ENCODE measurements around the gene CFAP92. TPM values are rescaled to one million over a fixed set of nuclear protein-coding genes. Genes with fewer than 3 reads are reported as not detected.

CFAP92 gene
- total RNA-seq, 2 donors from 2014 or later = 0.14 to 0.28 TPM

- intact Hi-C loops (cut with DNase I) = loop anchor here in 1 of 2 donors (1.0 kb wide), 1 partner anchor 226 kb away; no protein-coding TSS in a partner anchor
- DNase-seq (ENCODE audit: low spot score) = peak; percentile 31
Measured at GRCh38 chr3:129030611-129031010, 36.7 kb upstream of the CFAP92 start.

DNA sequence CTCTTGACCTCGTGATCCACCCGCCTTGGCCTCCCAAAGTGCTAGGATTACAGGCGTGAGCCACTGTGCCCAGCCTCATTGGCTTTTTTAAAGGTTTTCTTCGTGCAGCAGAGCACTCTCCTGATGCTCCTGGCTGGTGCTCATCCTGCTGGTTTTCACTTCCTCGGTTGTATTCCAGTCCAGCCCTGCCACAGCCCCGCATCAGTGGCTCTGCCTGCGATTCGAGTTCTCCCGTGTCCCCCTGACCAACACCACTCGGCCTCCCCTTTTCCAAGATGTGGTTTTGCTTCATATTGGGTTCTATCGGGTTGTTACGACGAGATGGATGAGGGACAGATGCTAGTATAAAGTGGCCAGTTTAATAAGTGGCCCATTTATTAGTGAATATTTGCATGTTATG, 35.0 kb upstream of the CFAP92 start:
- intact Hi-C loops (cut with DNase I) = no loop called here
- peak; percentile 50 for DNase-seq (ENCODE audit: low spot score)

DNA sequence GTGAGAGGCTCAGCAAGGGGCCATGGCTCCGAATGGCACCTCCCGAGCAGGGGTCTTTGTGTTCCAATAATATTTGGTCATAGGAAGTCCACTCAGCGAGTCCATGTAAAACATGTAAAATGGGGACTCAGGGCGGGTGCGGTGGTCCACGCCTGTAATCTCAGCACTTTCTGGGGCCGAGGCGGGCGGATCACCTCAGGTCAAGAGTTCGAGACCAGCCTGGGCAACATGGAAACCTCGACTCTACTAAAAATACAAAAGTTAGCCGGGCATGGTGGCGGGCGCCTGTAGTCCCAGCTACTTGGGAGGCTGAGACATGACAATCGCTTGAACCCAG, 33.6 kb upstream of the CFAP92 start:
- intact Hi-C loops (cut with DNase I) = no loop called here

DNA sequence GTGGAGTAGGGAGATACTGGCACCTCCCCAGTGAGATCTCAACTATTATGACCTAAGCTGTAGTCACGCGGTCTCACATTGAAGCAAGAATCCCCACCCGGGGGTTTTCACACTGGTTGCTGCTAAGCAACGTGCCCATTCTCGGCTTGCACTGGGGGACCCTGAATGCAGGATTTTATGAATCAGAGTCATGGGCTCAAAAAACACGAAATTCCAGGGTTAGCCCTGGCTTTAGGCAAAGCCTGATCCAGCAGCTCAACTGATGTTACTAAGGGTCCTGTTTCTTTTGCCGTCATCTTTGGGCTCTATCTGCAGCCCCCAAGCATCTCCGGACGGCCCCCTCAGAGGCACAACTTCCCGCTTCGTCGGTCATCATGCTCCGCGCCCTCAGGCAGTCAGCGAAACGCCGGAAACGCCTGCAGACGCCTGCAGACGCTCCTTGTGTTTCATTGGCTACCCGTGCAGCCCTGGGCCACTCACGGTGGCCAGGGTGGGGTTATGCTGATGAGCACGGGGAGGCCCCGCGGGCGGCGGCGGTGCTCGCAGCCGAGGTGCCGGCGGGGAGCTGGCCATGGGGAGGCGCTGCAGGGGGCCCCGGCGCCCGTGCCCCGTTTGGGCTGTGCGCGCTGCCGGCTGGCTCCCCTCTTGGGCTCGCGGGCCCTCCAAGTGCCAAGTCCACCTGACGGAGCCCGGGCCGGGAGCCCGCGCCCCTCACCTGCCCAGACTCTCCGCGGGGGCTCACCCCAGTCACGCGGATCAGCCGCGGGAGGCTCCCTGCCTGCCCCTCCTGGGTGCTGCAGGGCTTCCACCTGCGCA, 33.1 kb upstream of the CFAP92 start:
- intact Hi-C loops (cut with DNase I) = no loop called here
- DNase-seq (ENCODE audit: low spot score) = peak; percentile 95

More for the DNA sequence above, 33.6 kb upstream of the CFAP92 start:
- DNase-seq (ENCODE audit: low spot score) = no peak

GRCh38 chr3:129025691-129026435, 32.0 kb upstream of the CFAP92 start:
- peak; percentile 66 for DNase-seq (ENCODE audit: low spot score)
- intact Hi-C loops (cut with DNase I) = no loop called here

DNA sequence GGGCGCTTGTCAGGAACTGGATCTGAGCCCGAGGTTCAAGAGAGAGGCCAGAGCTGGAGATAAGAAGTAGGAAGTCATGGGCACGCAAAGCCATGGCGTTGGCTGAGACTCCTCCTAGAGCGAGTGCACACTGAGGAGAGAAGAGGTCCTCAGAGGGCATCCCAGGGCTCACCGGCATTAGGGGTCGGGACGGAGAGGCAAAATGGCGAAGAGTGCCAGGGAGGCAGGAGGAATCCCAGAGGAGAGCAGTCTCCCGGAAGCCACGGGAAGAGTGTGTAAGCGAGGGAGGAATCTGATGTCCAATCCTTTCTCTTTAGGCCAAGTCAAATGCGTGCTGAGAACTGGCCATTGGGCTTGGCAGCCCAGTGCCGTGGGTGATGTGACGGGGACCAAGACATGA, 31.2 kb upstream of the CFAP92 start:
- DNase-seq (ENCODE audit: low spot score) = peak; percentile 34

GRCh38 chr3:129023909-129024308, 30.0 kb upstream of the CFAP92 start:
- intact Hi-C loops (cut with DNase I) = no loop called here
- no peak for DNase-seq (ENCODE audit: low spot score)

More for the DNA sequence above, 31.2 kb upstream of the CFAP92 start:
- intact Hi-C loops (cut with DNase I) = no loop called here

GRCh38 chr3:129023008-129023358, 29.1 kb upstream of the CFAP92 start:
- intact Hi-C loops (cut with DNase I) = no loop called here
- DNase-seq (ENCODE audit: low spot score) = no peak

- DNase-seq (ENCODE audit: low spot score) = peak; percentile 87
Measured at GRCh38 chr3:129022114-129023007, 28.5 kb upstream of the CFAP92 start.

GRCh38 chr3:129021140-129021551, 27.3 kb upstream of the CFAP92 start:
- peak; percentile 68 for DNase-seq (ENCODE audit: low spot score)
- intact Hi-C loops (cut with DNase I) = no loop called here

More at GRCh38 chr3:129022114-129023007, 28.5 kb upstream of the CFAP92 start:
- intact Hi-C loops (cut with DNase I) = no loop called here

DNA sequence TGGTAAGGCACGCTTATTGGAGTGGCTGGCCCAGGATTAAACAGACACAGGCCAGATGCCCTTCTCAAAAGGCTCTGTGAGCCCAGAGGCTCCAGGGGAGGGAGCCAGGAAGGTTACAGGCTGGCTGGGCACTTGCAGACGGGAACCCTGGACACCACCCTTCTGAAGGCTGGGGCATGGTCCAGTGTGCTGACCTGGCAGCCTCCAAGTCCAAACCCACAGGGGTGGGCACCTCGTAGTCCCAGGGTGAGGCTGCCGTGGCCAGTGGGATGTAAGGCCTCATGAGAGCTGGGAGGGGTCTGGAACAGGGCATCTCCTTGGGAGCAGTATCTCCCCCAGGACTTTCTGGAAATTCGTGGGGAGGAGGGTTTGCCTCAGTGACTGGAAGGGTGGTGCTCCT, 26.8 kb upstream of the CFAP92 start:
- DNase-seq (ENCODE audit: low spot score) = peak; percentile 73
- intact Hi-C loops (cut with DNase I) = no loop called here

GRCh38 chr3:129019266-129019665, 25.4 kb upstream of the CFAP92 start:
- intact Hi-C loops (cut with DNase I) = no loop called here
- no peak for DNase-seq (ENCODE audit: low spot score)

- intact Hi-C loops (cut with DNase I) = no loop called here
- peak; percentile 36 for DNase-seq (ENCODE audit: low spot score)
Measured at GRCh38 chr3:129018751-129019150, 24.9 kb upstream of the CFAP92 start.

GRCh38 chr3:129018271-129018670, 24.4 kb upstream of the CFAP92 start:
- no peak for DNase-seq (ENCODE audit: low spot score)
- intact Hi-C loops (cut with DNase I) = no loop called here

- no peak for DNase-seq (ENCODE audit: low spot score)
- intact Hi-C loops (cut with DNase I) = no loop called here
Measured at GRCh38 chr3:129017484-129017899, 23.6 kb upstream of the CFAP92 start.

- peak; percentile 85 for DNase-seq (ENCODE audit: low spot score)
- intact Hi-C loops (cut with DNase I) = no loop called here
Measured at GRCh38 chr3:129016720-129017483, 23.0 kb upstream of the CFAP92 start.

- intact Hi-C loops (cut with DNase I) = no loop called here
- DNase-seq (ENCODE audit: low spot score) = no peak
Measured at GRCh38 chr3:129016356-129016719, 22.5 kb upstream of the CFAP92 start.

- intact Hi-C loops (cut with DNase I) = no loop called here
- DNase-seq (ENCODE audit: low spot score) = peak; percentile 87
Measured at GRCh38 chr3:129015388-129016105, 21.7 kb upstream of the CFAP92 start.

Data from posterior vena cava (tissue), 2 donors.